Measurements from ENCODE around the gene FLNB. TPM values are rescaled to one million over a fixed set of nuclear protein-coding genes. Genes with fewer than 3 reads are reported as not detected.
A peak's percentile ranks its signal among the peaks of the same experiment; 100 is the strongest.

FLNB gene
- total RNA-seq, 2 donors from 2014 or later = 410 to 585 TPM

- intact Hi-C loops (cut with DNase I, micrococcal nuclease) = no loop called here
- DNase-seq = no peak
- ATAC-seq = no peak
These were observed 56.9 kb downstream of the FLNB start for GRCh38 chr3:58064923-58065638.

- no peak for ATAC-seq
- intact Hi-C loops (cut with DNase I, micrococcal nuclease) = no loop called here
- no peak for DNase-seq
These were observed 57.5 kb downstream of the FLNB start for GRCh38 chr3:58065700-58066167.

DNA sequence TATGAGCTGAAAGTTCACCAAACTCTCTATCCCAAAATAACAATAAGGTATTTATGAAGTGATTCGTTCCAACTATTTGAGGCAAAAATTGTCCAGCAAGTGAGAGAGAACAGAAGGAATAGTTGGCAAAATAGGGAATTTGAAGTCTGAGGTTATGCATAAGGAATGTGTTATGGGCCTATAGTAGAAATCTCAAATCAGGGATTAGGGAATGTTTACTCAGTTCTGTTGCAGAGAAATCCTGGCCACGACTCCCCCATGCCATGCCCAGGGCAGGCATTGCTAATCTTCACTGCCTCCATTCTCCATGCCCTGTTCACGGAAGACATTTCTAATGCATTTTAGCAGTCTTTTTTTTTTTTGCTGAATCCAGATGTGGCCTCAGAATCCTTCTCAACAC lies 58.6 kb downstream of the FLNB start:
- ATAC-seq (no peak), DNase-seq (no peak)
- intact Hi-C loops (cut with DNase I, micrococcal nuclease) = no loop called here

GRCh38 chr3:58068122-58068809 lies 60.0 kb downstream of the FLNB start:
- peak; percentile 46 for ATAC-seq
- no peak for DNase-seq
- intact Hi-C loops (cut with DNase I, micrococcal nuclease) = no loop called here

DNA sequence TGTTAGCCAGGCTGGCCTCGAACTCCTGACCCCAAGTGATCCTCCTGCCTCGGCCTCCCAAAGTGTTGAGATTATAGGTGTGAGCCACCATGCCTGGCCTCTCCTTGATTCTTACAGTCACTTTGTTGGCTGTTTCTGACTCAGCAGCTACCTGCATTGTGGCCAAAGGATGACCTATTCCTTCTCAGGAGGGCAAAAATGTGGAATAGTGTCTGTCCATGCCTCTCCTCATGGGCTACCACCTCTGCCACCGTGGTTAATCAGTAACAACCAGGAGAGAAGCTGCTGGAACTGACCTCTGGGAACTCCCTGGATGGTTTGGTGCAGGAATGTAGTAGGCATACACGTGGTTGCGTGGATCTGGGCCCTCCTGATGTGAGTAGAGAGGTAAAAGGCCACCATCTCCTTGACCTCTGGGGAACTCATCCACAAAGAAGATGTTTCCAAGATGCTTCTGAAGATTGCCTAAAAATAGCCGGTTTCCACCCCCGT lies 63.3 kb downstream of the FLNB start:
- ATAC-seq (peak; percentile 60), DNase-seq (no peak)
- intact Hi-C loops (cut with DNase I, micrococcal nuclease) = no loop called here

DNA sequence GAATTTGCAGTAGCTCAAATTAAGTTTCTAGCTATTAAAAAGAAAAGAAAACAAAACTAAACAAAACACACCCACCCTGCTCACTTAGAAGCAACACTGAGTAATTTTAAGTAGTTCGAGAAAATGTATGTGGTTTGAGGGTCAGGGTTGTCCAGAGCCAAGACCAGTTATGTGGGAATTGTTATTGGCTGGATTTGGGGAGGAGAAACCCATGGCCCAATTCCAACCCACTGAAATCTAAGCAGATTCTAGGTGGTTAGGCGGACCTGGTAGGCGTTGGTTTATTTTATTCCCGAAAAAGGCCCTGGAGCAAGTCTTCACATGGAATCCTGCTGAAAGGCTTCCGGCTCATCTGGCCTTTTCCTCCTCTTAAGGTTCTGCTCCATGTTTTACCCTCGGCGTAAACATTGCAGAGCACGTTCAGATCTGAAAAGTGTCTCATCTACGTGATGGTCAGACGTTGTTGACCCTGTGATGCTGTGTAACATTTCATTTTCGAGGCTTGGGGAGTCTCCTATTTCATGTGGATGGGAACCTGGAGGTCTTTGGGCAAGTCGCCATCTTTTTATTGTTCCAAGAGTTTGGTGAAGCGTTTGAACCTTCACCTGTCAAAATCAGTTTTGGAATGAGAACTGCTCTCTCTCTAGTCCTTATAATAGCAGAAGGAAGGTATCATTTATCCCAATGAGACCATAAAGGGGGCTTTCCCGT lies 64.0 kb downstream of the FLNB start:
- intact Hi-C loops (cut with DNase I, micrococcal nuclease) = no loop called here
- DNase-seq (no peak), ATAC-seq (no peak)

GRCh38 chr3:58072763-58073130 lies 64.5 kb downstream of the FLNB start:
- no peak for ATAC-seq
- intact Hi-C loops (cut with DNase I, micrococcal nuclease) = no loop called here

GRCh38 chr3:58073301-58074108 lies 65.3 kb downstream of the FLNB start:
- ATAC-seq (no peak), DNase-seq (peak in 1 of 2 donors; percentile 32)
- intact Hi-C loops (cut with DNase I, micrococcal nuclease) = no loop called here

More at GRCh38 chr3:58072763-58073130, 64.5 kb downstream of the FLNB start:
- no peak for DNase-seq

DNA sequence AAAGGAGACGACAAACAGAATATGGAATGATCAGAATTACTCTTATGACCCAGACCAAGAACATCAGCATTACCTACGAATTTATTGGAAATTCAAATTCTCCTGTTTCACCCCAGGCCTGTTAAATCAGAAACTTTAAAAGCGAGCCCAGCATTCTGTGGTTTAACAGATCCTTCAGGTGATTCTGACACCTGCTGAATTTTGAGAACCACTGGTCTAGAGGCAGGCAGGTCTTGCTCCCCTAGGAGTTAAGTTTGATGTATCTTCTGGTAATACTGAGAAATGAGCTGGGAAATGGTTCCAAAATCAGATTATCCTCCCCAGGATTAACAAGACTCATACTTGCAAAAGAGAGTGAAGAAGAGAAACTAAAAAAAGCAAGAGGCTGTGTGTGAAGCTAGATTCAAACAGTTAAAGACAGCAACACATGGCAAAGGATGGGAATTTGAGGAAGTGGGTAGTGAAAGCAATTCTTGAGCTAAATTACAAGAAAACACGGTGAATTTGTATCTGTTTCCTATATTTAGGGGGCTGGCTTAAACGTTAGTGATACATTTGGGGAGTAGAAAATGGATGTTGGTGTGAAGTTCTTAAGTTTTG lies 66.0 kb downstream of the FLNB start:
- ATAC-seq = no peak
- DNase-seq = no peak
- intact Hi-C loops (cut with DNase I, micrococcal nuclease) = no loop called here

DNA sequence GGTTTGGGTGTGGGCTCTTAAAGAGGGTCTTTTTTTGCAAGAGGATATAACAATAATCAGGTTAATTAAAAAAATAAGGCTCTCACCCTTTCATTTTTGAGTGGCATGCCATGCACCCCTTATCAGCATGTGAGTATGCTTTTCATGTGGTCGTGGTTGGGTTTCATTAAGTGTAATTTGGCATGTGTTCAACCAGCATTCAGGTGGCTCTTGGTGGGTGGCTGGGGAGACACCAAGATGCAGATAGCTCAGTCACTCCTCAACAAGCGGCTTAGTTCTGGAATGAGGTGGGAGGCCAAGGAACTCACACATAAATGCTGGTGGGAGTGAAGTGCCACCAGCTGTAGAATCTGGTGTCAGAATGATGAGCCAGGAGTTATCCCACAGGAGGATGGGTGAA lies 66.8 kb downstream of the FLNB start:
- no peak for DNase-seq
- no peak for ATAC-seq
- intact Hi-C loops (cut with DNase I, micrococcal nuclease) = no loop called here

GRCh38 chr3:58077596-58078285 lies 69.5 kb downstream of the FLNB start:
- DNase-seq (no peak), ATAC-seq (no peak)
- intact Hi-C loops (cut with DNase I, micrococcal nuclease) = no loop called here

- intact Hi-C loops (cut with DNase I, micrococcal nuclease) = no loop called here
- DNase-seq (no peak), ATAC-seq (no peak)
These were observed 70.4 kb downstream of the FLNB start for GRCh38 chr3:58078610-58079009.

- intact Hi-C loops (cut with DNase I, micrococcal nuclease) = no loop called here
- ATAC-seq (no peak), DNase-seq (no peak)
These were observed 71.6 kb downstream of the FLNB start for GRCh38 chr3:58079773-58080172.

DNA sequence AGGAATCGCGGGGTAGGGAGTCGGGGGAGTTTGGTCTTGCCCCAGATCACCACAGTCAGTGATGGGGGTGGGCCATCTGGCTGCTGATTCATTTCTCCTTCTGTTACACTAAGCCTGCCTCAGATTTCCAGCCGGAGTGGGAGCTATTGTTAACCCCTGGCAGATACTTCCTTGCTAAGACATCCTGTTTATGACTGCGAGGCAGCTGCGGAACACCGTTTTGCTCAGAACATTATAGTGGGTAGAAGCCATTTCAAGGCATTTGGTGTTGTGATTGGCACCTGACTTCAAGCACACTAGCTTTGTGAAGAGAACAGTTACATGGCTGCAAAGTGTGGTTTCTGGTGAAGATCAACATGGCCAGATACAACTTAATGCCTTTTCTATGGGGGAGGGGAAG lies 73.8 kb downstream of the FLNB start:
- intact Hi-C loops (cut with DNase I, micrococcal nuclease) = no loop called here
- DNase-seq (no peak), ATAC-seq (no peak)

GRCh38 chr3:58084166-58084565 lies 75.9 kb downstream of the FLNB start:
- ATAC-seq (no peak), DNase-seq (no peak)
- intact Hi-C loops (cut with DNase I, micrococcal nuclease) = no loop called here

- ATAC-seq (peak; percentile 10), DNase-seq (no peak)
- intact Hi-C loops (cut with DNase I, micrococcal nuclease) = no loop called here
These were observed 76.7 kb downstream of the FLNB start for GRCh38 chr3:58084788-58085543.

- peak; percentile 29 for ATAC-seq
- intact Hi-C loops (cut with DNase I, micrococcal nuclease) = no loop called here
These were observed 77.4 kb downstream of the FLNB start for GRCh38 chr3:58085616-58086015.

More at GRCh38 chr3:58085616-58086015, 77.4 kb downstream of the FLNB start:
- no peak for DNase-seq

Measured in left colon (tissue), 2 donors.